Placental pericyte (primary cell): Measurements from ENCODE around the gene NRSN1. TPM values are rescaled to one million over a fixed set of nuclear protein-coding genes. Genes with fewer than 3 reads are reported as not detected.

Experiments used
- small RNA-seq: library from RNA; depleted of rRNA; stranded (forward); fragments of <200 nt; gene quantifications from one replicate; pipeline ENCODE3, GENCODE V24; 2012; ENCODE audit warnings: low replicate concordance
- total RNA-seq: library from RNA; depleted of rRNA; stranded (reverse); fragments of >200 nt; gene quantifications from 2 replicates; pipeline ENCODE4 v1.2.3, GENCODE V29; 2012

The NRSN1 gene
- total RNA-seq: not detected in 2 replicates

GRCh38 chr6:24125980-24126379, at the start of gene NRSN1:
Gene NRSN1 (plus strand): TSS chr6:24126215. CDS start chr6:24134328, 8,113 bp downstream.

Small RNAs within 50 kb of the gene (small RNA-seq; reads per million reads assigned to genes)
- 0.33 reads per million, percentile 3 among the genes with 10 or more reads in this experiment for gene RF00218

Other genes with a start within 250 kb of the NRSN1 start
- under 0.01 and 0.14 TPM in 2 replicates for gene DCDC2, start 231.8 kb downstream of the NRSN1 start, total RNA-seq